PC-3 (cell line): ENCODE results near the gene KAZN.

ENCODE experiments used
- EZH2 ChIP-seq: fragments of 300-600 bp; sonication (generic); IDR thresholded peaks from one replicate; pipeline ENCODE4 v1.6.1; 2017; ENCODE audit warnings: antibody characterized with exemption, mild to moderate bottlenecking, low read length; ENCODE audit not compliant: unreplicated experiment
- TF ChIP-seq, protein P1 (sequence below): fragments of 300-600 bp; sonication (generic); conservative IDR thresholded peaks from 2 replicates; pipeline ENCODE4 v1.5.1; 2017; ENCODE audit warnings: antibody characterized with exemption, low read depth, mild to moderate bottlenecking, low read length

DNA sequence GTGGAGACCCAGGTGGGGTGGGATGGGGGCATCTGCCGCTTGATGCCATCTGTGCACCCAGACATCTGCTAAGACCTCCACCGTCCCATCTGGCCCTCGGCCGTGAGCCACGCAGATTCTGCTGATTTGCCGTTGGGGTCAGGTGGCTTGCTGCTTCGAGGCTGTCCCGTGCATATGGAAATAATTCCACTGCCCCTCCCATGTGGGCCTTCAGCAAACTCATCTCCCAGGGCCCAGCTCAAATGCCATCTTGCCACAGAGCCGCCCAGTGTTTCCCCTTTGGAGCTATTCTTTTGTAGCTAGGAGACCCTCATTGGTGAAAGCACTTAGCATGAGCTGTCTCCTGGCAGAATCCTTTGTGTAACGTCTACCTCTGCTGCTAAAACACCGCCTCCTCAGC, 99.8 kb downstream of the KAZN start:
- TF ChIP-seq, protein P1, sequence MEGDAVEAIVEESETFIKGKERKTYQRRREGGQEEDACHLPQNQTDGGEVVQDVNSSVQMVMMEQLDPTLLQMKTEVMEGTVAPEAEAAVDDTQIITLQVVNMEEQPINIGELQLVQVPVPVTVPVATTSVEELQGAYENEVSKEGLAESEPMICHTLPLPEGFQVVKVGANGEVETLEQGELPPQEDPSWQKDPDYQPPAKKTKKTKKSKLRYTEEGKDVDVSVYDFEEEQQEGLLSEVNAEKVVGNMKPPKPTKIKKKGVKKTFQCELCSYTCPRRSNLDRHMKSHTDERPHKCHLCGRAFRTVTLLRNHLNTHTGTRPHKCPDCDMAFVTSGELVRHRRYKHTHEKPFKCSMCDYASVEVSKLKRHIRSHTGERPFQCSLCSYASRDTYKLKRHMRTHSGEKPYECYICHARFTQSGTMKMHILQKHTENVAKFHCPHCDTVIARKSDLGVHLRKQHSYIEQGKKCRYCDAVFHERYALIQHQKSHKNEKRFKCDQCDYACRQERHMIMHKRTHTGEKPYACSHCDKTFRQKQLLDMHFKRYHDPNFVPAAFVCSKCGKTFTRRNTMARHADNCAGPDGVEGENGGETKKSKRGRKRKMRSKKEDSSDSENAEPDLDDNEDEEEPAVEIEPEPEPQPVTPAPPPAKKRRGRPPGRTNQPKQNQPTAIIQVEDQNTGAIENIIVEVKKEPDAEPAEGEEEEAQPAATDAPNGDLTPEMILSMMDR = no peak
- TF ChIP-seq EZH2 = no peak
